Endothelial cell of umbilical vein (primary cell): Measurements from ENCODE around the gene CALCOCO1. TPM values are rescaled to one million over a fixed set of nuclear protein-coding genes. Genes with fewer than 3 reads are reported as not detected.

Experiments used
- BruUV-seq: library from RNA; stranded (reverse); fragments of 400-500 nt; replicated peaks from 2 replicates; lab custom pipeline; 2021; lab: Mats Ljungman, UMichigan
- CTCF ChIA-PET: fragments of 300-600, 350-600 bp; sonication (Branson Sonifier 250); formaldehyde crosslinking; loops from one replicate; lab custom pipeline; 2021; ENCODE audit warnings: antibody characterized with exemption, inconsistent platforms; lab: Charles Lee
- POLR2A ChIA-PET: fragments of 300-600, 350-600 bp; sonication (Branson Sonifier 250); formaldehyde crosslinking; loops from one replicate; lab custom pipeline; 2021; ENCODE audit warnings: antibody characterized with exemption, inconsistent platforms; lab: Charles Lee
- DNase-seq: peaks from one replicate; pipeline ENCODE4 v3.0.0-alpha.2; 2011; ENCODE audit warnings: low read depth, low spot score
- FAIRE-seq: peaks from 2 replicates; lab custom pipeline; 2011; peaks lifted over from hg19 to GRCh38; lab: Jason Lieb, UNC
- H2AFZ ChIP-seq: 2 replicates; pipeline ENCODE4 v1.6.0; 2012; ENCODE audit warnings: low read depth, low read length, control low read depth, inconsistent platforms
- H3K27ac ChIP-seq: 2 replicates; pipeline ENCODE4 v1.5.1; 2011; ENCODE audit warnings: low read depth, mild to moderate bottlenecking, control low read depth, low read length, moderate library complexity; ENCODE audit not compliant: insufficient read depth
- H3K27me3 ChIP-seq, 2 experiments: 2 replicates each; pipeline versions ENCODE4 v1.6.0 to v1.6.1; 2011; ENCODE audit warnings: low read length in 2 of 2, mixed read lengths in 1 of 2; ENCODE audit not compliant: control insufficient read depth in 2 of 2, insufficient read depth in 2 of 2
- H3K36me3 ChIP-seq, 2 experiments: 2 replicates in 1 of 2; 3 replicates in 1 of 2; pipeline ENCODE4 v1.5.1; 2011; ENCODE audit warnings: low read length in 2 of 2, mild to moderate bottlenecking in 1 of 2, moderate library complexity in 1 of 2; ENCODE audit not compliant: control insufficient read depth in 2 of 2, insufficient read depth in 2 of 2; ENCODE audit errors: extremely low read depth in 1 of 2
- H3K4me1 ChIP-seq: 3 replicates; pipeline ENCODE4 v1.5.1; 2011; ENCODE audit warnings: mild to moderate bottlenecking, low read length; ENCODE audit not compliant: control insufficient read depth, insufficient read depth; ENCODE audit errors: extremely low read depth
- H3K4me2 ChIP-seq: 2 replicates; pipeline ENCODE4 v1.6.1; 2011; ENCODE audit warnings: low read length, control low read depth, mixed read lengths; ENCODE audit not compliant: insufficient read depth
- H3K4me3 ChIP-seq, 3 experiments: fragments of 200-600 bp in 1 of 3; sonication (generic), shearing (Covaris generic) in 1 of 3; replicated peaks in 1 of 3; 2 replicates each; pipeline ENCODE4 v1.5.1; 2011 to 2016; ENCODE audit warnings: control low read depth in 3 of 3, low read length in 3 of 3, mild to moderate bottlenecking in 2 of 3, inconsistent platforms in 1 of 3, low read depth in 1 of 3, moderate library complexity in 1 of 3; ENCODE audit not compliant: insufficient read depth in 1 of 3
- H3K79me2 ChIP-seq: 2 replicates; pipeline ENCODE4 v1.6.0; 2012; ENCODE audit warnings: low read length, inconsistent platforms; ENCODE audit not compliant: control insufficient read depth, insufficient read depth
- H3K9ac ChIP-seq: replicated peaks from 2 replicates; pipeline ENCODE3; 2011; ENCODE audit warnings: low read length, control low read depth; ENCODE audit not compliant: insufficient read depth; ENCODE audit errors: extremely low read depth
- H3K9me1 ChIP-seq: replicated peaks from 3 replicates; pipeline ENCODE4 v1.6.0; 2011; ENCODE audit warnings: mild to moderate bottlenecking, low read length; ENCODE audit not compliant: control insufficient read depth, insufficient read depth; ENCODE audit errors: extremely low read depth
- H3K9me3 ChIP-seq: replicated peaks from 2 replicates; pipeline ENCODE4 v1.5.1; 2012; ENCODE audit warnings: low read length, inconsistent platforms; ENCODE audit not compliant: control insufficient read depth, insufficient read depth
- H4K20me1 ChIP-seq: replicated peaks from 2 replicates; pipeline ENCODE3; 2011; ENCODE audit warnings: mild to moderate bottlenecking, low read length; ENCODE audit not compliant: control insufficient read depth, insufficient read depth; ENCODE audit errors: extremely low read depth
- EZH2 ChIP-seq: IDR thresholded peaks from 2 replicates; pipeline ENCODE4 v1.6.1; 2012; ENCODE audit warnings: borderline replicate concordance, low read depth, mild to moderate bottlenecking, moderate library complexity, low read length, inconsistent platforms; ENCODE audit not compliant: severe bottlenecking
- FOS ChIP-seq: IDR thresholded peaks from 2 replicates; pipeline ENCODE4 v1.6.1; 2011; ENCODE audit warnings: mild to moderate bottlenecking, low read length, moderate library complexity, borderline replicate concordance; ENCODE audit not compliant: insufficient read depth
- GATA2 ChIP-seq: IDR thresholded peaks from 2 replicates; pipeline ENCODE4 v1.7.0; 2011; ENCODE audit warnings: low read depth, mild to moderate bottlenecking, moderate library complexity, mixed read lengths, low read length; ENCODE audit not compliant: insufficient read length, insufficient read depth
- JUN ChIP-seq: IDR thresholded peaks from 2 replicates; pipeline ENCODE4 v1.6.1; 2011; ENCODE audit warnings: borderline replicate concordance, low read depth; ENCODE audit not compliant: insufficient read length, insufficient read depth
- MYC ChIP-seq: IDR thresholded peaks from one replicate; pipeline ENCODE4 v1.6.1; 2011; ENCODE audit warnings: mild to moderate bottlenecking, low read depth, low read length
- POLR2A ChIP-seq: IDR thresholded peaks from 2 replicates; pipeline ENCODE4 v1.6.1; 2012; ENCODE audit warnings: low read depth, mild to moderate bottlenecking, control low read depth, low read length
- POLR2AphosphoS5 ChIP-seq: IDR thresholded peaks from 2 replicates; pipeline ENCODE4 v1.6.1; 2012; ENCODE audit warnings: low read depth, mild to moderate bottlenecking, control low read depth, low read length, moderate library complexity; ENCODE audit not compliant: insufficient read depth
- dilution Hi-C: fragments of 300-500 bp; cut with MboI; formaldehyde crosslinking; loops from one replicate; pipeline ENCODE4 v1.15.0; 2019; ENCODE audit warnings: low sequenced_read_pairs; ENCODE audit not compliant: extremely low pct_ligation_motif_present
- intact Hi-C: fragments of 100-400 bp; cut with micrococcal nuclease; formaldehyde crosslinking; loops from one replicate; pipeline ENCODE4 v1.10.0; 2022
- polyA plus RNA-seq, 4 experiments: library from polyadenylated mRNA; depleted of rRNA in 3 of 4; stranded (reverse) in 3 of 4; unstranded in 1 of 4; fragments of >200 nt; gene quantifications; 2 replicates each; pipeline versions ENCODE4 v1.2.1 to v1.2.3, GENCODE V29; 2011 to 2012; ENCODE audit warnings: missing spikeins in 1 of 4
- total RNA-seq: library from RNA; stranded (reverse); gene quantifications from 2 replicates; pipeline ENCODE4 v1.2.3, GENCODE V29; 2021
- TF ChIP-seq, protein P1 (sequence below), 2 donors: IDR thresholded peaks; 1 replicate in 1 of 2; 2 replicates in 1 of 2; pipeline ENCODE4 v1.5.1; 2011; ENCODE audit warnings: low read length in 2 of 2, mild to moderate bottlenecking in 2 of 2, moderate library complexity in 2 of 2, control low read depth in 1 of 2, inconsistent platforms in 1 of 2, low read depth in 1 of 2; ENCODE audit not compliant: insufficient read depth in 1 of 2; ENCODE audit errors: extremely low read depth in 1 of 2
- TF ChIP-seq, protein P2 (sequence below): IDR thresholded peaks from 2 replicates; pipeline ENCODE4 v1.6.1; 2011; ENCODE audit not compliant: insufficient read depth, insufficient read length

CALCOCO1 gene
- total and polyA plus RNA-seq, 2 donors (not counting 3 experiments of a cell fraction or from before 2014, with no cell fraction given), result 70.9 to 135 TPM

DNA sequence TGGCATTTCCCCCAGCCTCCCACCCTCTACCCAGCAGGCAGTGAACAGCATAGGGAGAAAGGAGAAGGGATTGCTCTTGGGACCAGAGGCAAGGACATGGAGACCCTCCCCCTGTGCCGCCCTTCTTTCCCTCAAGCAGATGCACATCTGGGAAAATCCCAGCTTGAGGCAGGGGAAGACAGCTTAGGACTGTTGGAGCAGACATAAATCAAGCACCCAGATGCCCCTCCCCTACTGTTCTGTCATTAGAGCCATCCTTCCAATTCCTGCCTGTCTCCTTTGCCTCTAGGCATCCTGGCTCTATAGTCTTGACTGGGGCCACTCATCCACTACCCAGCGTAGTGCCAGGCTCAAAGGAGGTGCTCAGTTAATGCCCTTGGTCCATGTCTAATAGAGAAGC lies 32.0 kb upstream of the CALCOCO1 start:
- Histone ChIP-seq H3K4me2 (no peak overlapping the region), H3K9me1 (no peaks in the 10 kb centered on the region), H3K36me3 (no peaks in the 10 kb centered on the region), H3K9ac (no peak overlapping the region), H4K20me1 (no peaks in the 10 kb centered on the region), H3K27me3 (peaks cover 44 to 50% of the 10 kb centered on the region in 2 experiments), H3K79me2 (no peaks in the 10 kb centered on the region), H2AFZ (no peak overlapping the region), H3K4me3 (no peak overlapping the region), H3K4me1 (peaks cover 3% of the 10 kb centered on the region), H3K27ac (no peak overlapping the region), H3K9me3 (no peaks in the 10 kb centered on the region)
- ChIA-PET CTCF (no interaction called here), POLR2A (no interaction called here)
- intact Hi-C loops, result loop anchor here (10.0 kb wide), 1 partner anchor 446 kb away; no protein-coding TSS in a partner anchor
- dilution Hi-C loops, result no loop called here
- BruUV-seq, result no TSS peak
- DNase-seq, result no peak
- FAIRE-seq, result no peak
- TF ChIP-seq, protein P1, sequence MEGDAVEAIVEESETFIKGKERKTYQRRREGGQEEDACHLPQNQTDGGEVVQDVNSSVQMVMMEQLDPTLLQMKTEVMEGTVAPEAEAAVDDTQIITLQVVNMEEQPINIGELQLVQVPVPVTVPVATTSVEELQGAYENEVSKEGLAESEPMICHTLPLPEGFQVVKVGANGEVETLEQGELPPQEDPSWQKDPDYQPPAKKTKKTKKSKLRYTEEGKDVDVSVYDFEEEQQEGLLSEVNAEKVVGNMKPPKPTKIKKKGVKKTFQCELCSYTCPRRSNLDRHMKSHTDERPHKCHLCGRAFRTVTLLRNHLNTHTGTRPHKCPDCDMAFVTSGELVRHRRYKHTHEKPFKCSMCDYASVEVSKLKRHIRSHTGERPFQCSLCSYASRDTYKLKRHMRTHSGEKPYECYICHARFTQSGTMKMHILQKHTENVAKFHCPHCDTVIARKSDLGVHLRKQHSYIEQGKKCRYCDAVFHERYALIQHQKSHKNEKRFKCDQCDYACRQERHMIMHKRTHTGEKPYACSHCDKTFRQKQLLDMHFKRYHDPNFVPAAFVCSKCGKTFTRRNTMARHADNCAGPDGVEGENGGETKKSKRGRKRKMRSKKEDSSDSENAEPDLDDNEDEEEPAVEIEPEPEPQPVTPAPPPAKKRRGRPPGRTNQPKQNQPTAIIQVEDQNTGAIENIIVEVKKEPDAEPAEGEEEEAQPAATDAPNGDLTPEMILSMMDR (IDR thresholded peaks at IDR 0.05; ENCODE audit: extremely low read depth in 1 of 2, insufficient read depth in 1 of 2, low read depth in 1 of 2, low read length in 2 of 2), result no peak
- TF ChIP-seq JUN (no peak), POLR2AphosphoS5 (no peak), MYC (no peak), EZH2 (no peak), POLR2A (no peak), GATA2 (no peak), FOS (no peak)
- TF ChIP-seq, protein P2, sequence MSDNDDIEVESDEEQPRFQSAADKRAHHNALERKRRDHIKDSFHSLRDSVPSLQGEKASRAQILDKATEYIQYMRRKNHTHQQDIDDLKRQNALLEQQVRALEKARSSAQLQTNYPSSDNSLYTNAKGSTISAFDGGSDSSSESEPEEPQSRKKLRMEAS, result no peak
